GM21515 (cell line): ENCODE measurements around the gene DNAJC18.
"Not testable (repeated sequence)": the region's sequence is repeated elsewhere in the genome, so short reads cannot be mapped to it uniquely, and the experiment has no call there.

Experiments used
- ATAC-seq: cut with Tn5 transposase; IDR thresholded peaks from one replicate; pipeline ENCODE4 v1.9.1; 2021; ENCODE audit not compliant: unreplicated experiment

Gene DNAJC18

DNA sequence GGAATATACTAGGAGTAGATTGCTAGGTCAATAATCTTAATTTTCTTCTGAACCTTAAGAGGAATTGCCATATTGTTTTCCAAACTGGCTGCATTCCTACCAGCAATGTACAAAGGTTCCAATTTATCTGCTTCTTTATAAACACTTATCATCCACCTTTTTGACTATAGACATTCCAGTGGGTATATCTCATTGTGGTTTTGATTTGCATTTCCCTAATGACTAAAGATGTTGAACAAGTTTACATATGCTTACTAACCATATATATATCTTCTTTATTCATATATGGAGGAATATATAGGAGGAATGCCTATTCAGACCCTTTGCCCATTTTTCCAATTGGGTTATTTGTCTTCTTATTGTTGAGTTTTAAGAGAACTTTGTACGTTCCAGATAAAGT lies 7.6 kb downstream of the DNAJC18 start:
- ATAC-seq = no peak

DNA sequence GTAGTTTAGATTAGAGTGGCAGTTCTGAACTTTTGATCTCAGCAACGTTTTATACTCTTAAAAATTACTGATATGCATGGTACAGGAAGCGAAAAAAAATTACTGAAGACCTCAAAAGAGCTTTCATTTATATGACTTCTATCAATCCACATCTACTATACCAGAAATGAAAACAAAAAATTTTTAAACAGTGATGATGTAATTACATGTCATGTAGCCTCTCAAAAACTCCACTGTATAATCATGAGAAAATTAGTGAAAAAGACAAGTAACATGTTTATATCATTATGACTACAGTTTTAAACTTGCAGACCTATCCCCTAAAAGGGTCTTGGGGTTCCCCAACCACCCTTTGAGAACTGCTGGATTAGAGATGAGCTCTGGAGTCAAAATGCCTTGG lies 9.3 kb downstream of the DNAJC18 start:
- ATAC-seq = no peak

DNA sequence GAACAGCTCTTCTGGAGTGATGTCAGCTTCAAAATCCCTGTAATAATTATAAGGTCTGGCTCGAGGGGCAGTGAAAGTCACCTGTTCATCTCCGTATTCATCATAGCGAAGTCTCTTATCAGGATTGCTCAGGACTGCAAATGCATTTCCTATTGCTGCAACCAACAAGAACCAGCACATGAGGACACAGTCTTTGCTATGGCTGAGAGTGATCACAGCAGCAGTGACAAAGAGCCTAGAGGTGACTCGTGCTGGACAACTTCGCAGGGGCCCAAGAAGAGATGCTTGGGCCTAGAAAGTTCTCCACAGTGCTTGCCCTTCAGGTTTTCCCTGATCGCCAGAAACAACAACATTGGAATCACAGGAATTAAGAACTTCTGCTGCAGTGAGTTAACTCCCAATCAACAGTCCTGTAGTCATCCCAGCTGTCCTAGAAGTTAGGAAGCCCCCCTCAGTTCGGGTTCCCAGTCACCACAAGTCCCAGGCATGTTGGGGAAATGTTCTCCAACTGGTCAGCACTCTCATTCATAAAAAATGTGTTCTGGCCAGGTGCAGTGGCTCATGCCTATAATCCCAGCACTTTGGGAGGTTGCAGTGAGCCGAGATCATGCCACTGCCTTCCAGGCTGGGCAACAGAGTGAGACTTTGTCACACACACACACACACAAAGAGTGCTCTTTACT lies 13.0 kb downstream of the DNAJC18 start:
- no peak for ATAC-seq

DNA sequence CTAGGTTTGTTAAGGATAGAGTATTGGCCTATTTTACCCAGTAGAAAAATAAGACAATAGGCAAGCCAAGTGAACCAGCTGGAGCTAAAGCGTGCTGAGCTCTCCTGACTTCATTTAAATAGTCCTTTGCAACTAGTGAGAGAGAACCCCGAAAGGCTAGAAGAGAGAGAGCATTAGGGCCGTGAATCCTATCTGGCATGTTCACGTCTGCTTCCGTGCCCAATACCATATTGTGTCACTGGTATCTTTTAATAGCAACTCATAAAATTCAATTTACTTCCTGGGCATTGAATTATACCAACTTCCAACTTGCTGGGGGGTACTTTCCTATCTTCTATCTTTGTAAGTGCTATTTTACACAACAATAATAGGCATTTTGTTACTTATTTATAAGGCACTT lies 13.8 kb downstream of the DNAJC18 start:
- ATAC-seq = no peak

DNA sequence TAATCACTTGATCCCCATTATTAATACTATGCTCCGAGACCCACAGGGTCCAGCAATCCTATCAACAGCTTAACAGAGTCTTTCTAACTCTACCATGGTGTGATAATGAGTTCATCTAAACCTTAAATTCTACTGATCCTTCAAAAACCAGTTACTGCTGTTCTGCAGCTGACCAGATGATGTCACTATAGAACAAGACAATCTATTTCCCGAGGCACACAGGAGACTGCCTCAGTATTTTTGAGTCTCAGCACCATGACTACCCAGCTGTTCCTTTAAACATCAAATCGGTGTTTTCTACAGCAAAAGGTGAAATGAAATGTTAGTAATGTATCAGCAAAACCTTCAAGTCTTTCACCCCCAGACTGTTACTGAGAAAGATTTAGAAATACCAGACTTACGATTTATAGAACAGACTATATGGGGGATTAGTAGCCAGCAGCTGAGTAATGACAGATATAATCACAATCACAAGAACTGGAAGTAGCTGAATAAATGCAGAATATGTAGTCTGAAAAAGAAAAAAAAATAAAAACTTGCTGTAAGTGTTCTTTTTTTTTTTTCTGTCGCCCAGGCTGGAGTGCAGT lies 16.9 kb downstream of the DNAJC18 start:
- peak; percentile 72 for ATAC-seq

DNA sequence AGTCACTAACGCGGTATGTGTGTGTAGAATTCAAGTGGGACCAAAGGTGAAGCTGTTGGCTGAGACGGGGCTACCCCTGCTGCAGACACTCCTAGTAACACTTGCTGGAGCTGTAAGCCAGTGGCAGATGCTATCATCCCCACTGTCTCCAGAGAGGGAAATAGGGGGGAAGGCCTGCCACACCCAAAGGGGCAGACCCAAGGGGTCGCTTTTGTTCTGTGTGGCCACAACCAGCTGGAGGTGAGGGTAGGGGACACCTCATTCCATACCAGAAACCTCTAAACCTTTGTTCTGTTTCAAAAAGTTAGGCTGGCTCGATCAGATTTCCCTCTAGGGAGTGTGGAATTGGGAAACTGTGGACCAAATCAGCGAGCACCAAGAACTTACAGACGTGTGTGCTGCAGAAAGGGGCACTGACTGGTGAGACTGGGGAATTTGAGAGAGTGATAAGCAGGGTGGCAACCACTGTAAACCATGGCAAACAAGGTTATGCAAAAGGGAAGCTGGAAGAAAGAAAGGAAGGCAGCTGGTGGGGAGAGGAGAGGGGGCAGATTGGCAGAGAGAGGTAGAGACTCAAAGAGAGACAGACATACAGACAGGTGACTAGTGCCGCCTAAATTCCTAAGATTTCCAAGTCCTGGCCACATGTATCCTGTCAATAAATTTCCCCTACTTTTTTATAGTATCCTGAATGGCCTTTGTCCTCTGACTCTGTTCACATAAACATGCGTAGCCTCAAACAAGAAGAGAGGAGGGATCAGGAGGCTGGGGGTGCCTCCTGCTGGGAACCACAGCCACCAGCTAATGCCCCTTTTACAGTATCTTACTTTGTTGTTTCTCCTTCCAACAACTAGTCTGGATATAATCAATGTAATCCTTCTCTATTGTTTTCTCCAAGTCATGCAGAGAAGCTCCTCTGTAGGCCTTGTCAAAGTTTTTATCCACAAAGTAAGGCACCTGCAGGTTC lies 19.8 kb downstream of the DNAJC18 start:
- no peak for ATAC-seq

DNA sequence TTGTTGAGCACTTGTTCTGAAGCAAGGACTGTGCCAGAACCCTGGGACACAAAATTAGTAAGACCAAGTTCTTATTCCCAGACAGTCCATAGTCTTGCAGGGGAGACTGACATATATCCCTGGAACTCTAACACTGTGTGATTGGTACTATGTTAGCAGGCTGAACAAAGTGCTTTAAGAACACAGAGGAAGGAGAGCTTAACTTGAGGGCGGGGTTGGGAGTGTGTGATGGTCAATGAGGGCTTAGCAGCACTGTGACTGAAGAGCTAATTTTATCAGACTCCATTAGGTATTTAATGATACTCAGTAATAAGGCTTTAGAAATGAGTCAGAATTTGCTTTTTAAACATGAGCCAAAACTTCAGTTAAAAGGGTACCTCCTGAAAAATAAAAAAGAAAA lies 20.5 kb downstream of the DNAJC18 start:
- no peak for ATAC-seq

DNA sequence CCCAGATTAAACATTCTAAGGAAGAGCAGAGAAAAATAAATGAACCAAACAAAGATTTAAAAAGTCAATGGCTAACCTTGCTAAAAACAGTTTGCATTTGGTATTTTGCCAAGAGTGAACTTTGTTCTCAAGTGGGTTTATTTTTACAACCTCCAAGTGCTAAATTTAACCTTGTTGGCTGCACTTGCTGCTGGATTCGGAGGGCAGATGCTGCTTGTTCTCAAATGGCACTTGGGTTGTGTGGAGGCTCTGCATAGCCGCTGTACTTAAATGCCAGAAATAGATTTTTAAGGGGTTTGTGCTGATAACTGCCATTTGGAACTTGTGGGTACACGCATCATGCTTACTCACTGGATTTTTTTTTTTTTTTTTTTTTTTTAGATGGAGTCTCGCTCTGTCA lies 22.1 kb downstream of the DNAJC18 start:
- no peak for ATAC-seq

DNA sequence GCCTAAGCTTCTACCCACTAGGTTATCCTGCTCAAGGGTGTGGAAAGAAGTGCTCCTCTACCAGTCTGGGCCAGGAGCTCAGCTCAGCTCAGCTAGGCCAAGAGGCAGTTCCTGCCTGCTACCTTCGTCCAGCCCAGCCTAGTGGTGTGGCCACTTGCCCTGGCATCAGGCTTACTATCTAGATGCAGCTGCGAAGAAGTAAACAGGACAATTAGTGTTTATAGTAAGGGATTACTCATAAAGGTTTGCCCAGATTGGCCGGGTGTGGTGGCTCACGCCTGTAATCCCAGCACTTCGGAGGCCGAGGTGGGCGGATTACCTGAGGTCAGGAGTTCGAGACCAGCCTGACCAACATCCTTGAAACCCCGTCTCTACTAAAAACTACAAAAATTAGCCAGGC lies 22.7 kb downstream of the DNAJC18 start:
- ATAC-seq = no peak

DNA sequence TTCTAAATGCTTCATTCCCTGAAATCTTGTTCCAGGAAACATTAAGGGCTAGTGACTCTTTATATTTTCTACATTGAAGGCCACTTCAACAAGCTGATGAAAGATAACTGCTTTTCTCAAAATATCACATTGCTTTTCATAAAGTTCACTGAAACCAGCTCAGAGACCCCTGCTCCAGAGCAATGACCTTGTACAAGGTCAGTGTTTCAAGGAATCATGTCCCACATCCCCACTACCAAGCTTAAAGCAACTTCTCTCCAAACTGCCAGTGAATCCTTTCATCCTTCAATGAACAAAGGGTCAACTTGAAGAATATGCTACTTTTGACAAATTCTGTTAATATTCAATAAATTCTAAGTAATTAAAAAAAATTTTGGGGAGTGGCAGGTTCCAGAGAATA lies 23.5 kb downstream of the DNAJC18 start:
- ATAC-seq = no peak

DNA sequence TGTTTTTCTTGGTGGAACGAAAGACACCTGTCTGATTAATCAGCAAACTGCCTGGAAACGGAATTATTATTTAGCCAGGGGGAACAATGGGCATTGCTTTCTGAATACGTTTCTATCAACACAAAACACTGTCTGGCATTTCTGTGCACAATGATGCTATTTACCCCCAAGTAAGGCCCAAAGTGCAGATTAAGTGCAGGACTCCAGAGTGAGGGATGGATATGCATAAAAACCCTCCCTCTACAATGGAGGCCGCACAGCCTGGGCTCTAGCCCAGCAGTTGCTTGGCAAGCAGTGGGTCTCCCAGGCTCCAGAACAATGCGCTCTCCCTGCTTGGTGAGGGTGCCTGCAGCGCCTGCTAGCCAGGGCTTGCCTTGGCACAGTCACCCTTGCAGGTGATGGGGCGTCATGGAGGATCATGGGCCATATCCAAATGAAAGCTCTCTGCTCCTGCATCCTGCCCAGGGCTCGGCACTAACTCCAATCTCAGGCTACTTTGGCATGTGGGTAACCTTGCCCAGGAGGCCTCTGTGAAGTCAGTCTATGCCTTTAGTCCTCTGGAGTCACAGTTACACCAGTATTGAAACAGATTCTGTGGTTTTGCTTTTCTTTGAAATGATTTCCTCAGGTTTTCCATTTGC lies 24.0 kb downstream of the DNAJC18 start:
- no peak for ATAC-seq

DNA sequence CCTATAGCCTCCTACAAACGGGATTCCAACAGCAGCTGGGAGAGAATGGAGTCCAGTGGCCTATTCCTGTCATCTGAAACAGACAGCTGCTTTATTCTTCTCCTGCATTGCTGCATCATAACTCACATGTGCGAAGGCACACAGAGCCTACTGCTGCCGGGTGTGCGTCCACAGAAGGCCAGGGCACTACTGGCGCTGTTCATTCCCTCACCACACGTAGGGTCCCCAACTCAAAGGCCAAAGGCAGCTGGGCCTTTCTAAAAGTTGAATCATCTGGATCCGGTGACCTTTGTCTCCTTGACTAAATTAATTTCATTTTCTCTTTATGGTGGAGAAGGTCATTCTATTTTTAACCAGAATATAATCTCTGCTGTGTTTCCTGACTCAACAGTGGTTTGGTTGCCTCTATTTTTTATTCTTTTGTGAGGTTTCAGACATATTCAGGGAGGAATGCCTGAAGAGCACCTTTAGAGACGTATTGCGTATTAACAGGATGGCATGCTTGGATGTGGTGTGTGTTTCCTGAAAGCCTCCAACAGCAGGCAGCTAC lies 24.7 kb downstream of the DNAJC18 start:
- ATAC-seq = no peak

DNA sequence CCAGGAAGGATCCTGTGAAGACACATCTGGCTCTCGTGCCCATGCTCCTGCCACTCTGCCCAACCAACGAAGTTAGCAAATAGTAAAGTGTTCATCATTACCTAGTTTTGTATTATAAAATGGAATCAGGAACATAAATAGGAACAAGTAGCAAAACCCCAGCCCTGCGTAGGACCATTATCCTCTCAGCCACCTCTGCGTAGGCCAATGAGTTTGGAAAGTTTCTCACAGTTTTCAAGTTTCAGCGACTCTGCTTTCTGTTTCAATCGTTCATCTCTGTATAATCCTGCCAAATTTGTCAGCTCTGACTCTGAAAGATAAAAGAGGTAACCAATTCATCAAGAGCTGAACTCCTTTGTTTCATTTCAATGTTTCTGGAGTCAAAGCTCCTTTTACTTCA lies 25.4 kb downstream of the DNAJC18 start:
- ATAC-seq = no peak

DNA sequence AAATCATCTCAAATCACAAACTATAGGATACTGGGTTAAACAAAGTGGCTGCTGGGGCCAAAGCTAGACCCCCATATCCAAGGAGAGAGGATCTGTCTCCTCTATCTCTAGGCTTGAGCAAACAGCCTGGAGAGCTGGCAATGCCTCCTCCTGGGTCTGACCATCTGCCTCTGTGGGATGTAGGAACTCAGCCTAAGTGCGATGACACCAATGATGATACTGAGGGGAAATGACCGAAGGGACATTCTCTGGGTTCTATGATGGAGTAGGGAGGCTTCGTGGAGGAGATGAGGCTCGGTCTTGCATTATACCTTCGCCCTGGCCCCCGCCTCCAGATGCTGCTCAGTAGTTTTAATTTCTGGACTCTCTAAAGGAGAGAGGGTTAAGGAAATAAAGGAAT lies 26.2 kb downstream of the DNAJC18 start:
- no peak for ATAC-seq

DNA sequence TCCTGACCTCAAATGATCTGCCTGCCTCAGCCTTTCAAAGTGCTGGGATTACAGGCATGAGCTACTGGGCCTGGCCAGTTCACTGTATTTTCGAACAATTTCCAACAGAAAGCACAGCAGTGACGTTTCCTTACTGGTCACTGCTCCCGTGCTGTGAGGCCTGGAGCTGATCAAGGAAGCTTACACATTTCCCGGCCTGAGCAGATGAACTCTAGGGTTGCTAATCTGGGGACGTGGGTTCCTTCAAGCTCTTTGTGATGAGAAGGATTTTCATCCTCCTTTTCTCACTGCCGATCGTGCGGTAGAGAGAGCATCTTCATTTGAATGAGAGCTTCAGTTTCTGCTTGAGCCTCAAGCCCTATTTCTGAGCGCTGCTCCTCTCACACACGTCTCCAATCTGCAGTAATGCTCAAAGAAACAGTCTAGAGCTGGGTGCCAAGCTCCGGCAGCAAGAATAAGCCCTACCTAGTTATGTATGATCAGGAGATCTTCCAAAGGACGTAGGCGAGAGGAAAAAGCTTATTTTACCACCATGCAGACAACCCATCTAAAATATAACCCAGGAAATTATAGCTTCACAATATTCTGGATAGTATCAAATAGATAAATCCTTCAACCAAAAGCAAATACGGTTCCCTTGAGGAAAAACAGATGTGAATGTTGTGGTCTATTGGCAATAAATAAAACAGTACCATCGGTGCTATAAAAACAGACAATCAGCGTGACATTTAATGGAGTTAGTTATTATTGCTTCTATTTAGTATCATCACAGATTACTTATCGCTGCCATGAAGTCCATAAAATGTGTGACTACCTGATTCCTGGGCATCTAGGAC lies 28.1 kb downstream of the DNAJC18 start:
- no peak for ATAC-seq

DNA sequence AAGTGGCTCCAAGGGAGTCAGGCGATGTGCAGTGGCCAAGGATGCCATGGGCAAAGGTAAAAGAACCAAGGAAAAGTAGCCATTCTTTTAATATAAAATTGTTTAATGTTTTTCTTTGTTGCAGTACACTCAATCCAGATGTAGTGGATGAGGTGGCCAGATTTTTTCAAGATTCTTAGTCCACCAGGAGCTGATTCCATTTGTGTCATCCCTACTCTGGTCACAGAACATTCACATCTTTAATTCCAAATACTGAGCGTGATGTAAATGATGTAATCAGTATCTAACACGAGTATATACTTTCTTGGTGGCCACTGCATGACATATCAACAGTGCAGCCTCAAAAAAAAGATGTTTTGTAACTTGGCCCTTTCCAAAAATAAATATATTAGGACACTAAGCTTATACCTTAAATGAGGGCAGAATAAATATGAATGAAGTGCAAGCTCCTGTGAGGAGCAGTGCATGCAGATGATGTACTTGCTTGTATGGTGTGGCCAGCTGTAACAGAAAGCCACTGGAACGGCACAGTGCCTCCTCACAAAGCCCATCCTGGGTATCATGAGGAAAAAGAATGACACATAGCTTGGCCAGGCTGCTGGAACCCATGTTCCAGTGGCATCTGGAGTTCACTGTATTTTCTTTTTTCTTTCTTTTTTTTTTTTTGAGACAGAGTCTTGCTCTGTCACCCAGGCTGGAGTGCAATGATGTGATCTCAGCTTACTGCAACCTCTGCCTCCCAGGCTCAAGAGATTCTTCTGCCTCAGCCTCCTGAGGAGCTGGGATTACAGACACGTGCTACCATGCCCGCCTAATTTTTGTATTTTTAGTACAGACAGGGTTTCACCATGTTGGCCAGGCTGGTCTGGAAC lies 29.0 kb downstream of the DNAJC18 start:
- no peak for ATAC-seq

DNA sequence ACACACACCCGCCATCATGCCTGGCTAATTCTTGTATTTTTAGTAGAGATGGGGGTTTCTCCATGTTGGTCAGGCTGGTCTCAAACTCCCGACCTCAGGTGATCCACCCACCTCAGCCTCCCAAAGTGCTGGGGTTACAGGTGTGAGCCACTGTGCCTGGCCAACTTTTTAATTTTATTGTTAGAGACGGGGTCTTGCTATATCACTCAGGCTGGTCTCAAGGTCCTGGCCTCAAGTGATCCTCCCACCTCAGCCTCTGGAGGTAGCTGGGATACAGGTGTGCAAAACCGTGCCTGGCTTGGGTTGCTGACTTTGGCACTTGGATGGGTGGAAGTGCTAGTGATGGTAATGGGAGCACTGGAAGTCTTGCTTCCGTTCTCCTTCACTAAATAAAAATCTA lies 30.2 kb downstream of the DNAJC18 start:
- not testable (repeated sequence) for ATAC-seq

DNA sequence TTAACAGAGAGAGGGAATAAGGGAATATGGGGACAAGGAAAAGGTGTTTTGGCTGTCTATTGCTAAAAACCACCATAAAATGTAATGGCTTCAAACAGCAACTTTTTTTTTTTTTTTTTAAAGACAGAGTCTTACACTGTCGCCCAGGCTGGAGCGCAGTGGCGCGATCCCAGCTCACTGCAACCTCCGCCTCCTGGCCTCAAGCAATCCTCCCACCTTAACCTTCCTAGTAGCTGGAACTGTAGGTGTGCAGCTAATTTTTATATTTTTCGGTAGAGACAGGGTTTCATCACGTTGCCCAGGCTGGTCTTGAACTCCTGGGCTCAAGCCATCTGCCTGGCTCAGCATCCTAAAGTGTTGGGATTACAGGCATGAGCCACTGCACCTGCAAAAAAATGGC lies 31.1 kb downstream of the DNAJC18 start:
- ATAC-seq = no peak

DNA sequence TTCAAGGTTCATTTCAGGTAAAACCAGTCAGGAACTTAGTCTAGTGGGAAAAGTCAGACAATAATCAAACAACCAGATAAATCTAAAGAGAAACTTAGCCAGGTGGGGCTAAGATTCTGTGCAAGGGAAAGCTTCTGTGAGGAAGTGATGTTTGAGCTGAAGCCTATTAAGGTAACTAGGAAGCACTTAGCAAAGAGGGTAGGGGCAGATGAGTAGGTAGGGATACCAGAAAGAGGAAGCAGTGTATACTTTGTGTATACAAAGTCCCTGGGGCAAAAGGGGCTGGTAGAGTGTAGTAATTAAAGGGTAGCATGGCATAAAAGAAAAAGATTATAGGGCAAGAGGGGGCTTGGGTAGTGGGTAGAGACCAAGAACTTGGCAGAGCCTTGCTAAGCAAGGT lies 31.8 kb downstream of the DNAJC18 start:
- no peak for ATAC-seq
